Activated B cell treated with CpG ODN at 0.5 μM for 24 hours (primary cell): ENCODE measurements around the gene IGLL1. TPM values are rescaled to one million over a fixed set of nuclear protein-coding genes. Genes with fewer than 3 reads are reported as not detected.
"Not testable (repeated sequence)": the region's sequence is repeated elsewhere in the genome, so short reads cannot be mapped to it uniquely, and the experiment has no call there.

ENCODE experiments used
- ATAC-seq: fragments of 200-7000 bp; cut with Tn5 transposase; one replicate; pipeline ENCODE4 v1.10.0; 2021; ENCODE audit warnings: low read depth, mild to moderate bottlenecking, moderate library complexity
- CTCF ChIA-PET: fragments of 350-600 bp; sonication (Branson Sonifier 250); formaldehyde crosslinking; loops from one replicate; lab custom pipeline; 2021; ENCODE audit warnings: antibody characterized with exemption; lab: Charles Lee
- POLR2A ChIA-PET: fragments of 350-600 bp; sonication (Branson Sonifier 250); formaldehyde crosslinking; loops from one replicate; lab custom pipeline; 2021; ENCODE audit warnings: antibody characterized with exemption; lab: Charles Lee
- DNase-seq: peaks from one replicate; pipeline ENCODE4 v3.0.0; 2022
- H3K27ac Mint-ChIP-seq: one replicate; pipeline ENCODE4 v1.8.0; 2020; ENCODE audit warnings: mixed read lengths
- H3K27me3 Mint-ChIP-seq: one replicate; pipeline ENCODE4 v1.8.0; 2021; ENCODE audit warnings: mixed read lengths
- H3K36me3 Mint-ChIP-seq: one replicate; pipeline ENCODE4 v1.8.0; 2021; ENCODE audit warnings: low read depth, mixed read lengths
- H3K4me1 Mint-ChIP-seq: one replicate; pipeline ENCODE4 v1.8.0; 2021; ENCODE audit warnings: mixed read lengths
- H3K4me3 Mint-ChIP-seq: one replicate; pipeline ENCODE4 v1.8.0; 2020; ENCODE audit warnings: mild to moderate bottlenecking, mixed read lengths
- H3K9me3 Mint-ChIP-seq: one replicate; pipeline ENCODE4 v1.8.0; 2020; ENCODE audit warnings: mixed read lengths
- CTCF ChIP-seq: fragments of 200-600 bp; IDR thresholded peaks from one replicate; pipeline ENCODE4 v1.8.0; 2022; ENCODE audit warnings: antibody characterized with exemption, mild to moderate bottlenecking
- intact Hi-C: fragments of 100-400 bp; cut with micrococcal nuclease; formaldehyde crosslinking; loops from one replicate; pipeline ENCODE4 v1.15.1; 2024
- total RNA-seq: library from RNA; stranded (reverse); gene quantifications from 2 replicates; pipeline ENCODE4 v1.2.3, GENCODE V29; 2022

The IGLL1 gene
- total RNA-seq, 1 donor from 2014 or later = not detected

GRCh38 chr22:23547818-23548500 lies 32.1 kb downstream of the IGLL1 start:
- ChIA-PET CTCF (no interaction called here), POLR2A (no interaction called here)
- H3K36me3 Mint-ChIP-seq = no peaks in the 10 kb centered on the region
- H3K27ac Mint-ChIP-seq = no peak overlapping the region
- H3K4me1 Mint-ChIP-seq = no peaks in the 10 kb centered on the region
- no peak for TF ChIP-seq CTCF
- DNase-seq (no peak), ATAC-seq (no peak)
- H3K4me3 Mint-ChIP-seq = no peak overlapping the region
- H3K9me3 Mint-ChIP-seq = peaks cover 3% of the 10 kb centered on the region
- H3K27me3 Mint-ChIP-seq = no peaks in the 10 kb centered on the region
- intact Hi-C loops = no loop called here

GRCh38 chr22:23547382-23547781 lies 32.7 kb downstream of the IGLL1 start:
- H3K4me3 Mint-ChIP-seq, H3K36me3 Mint-ChIP-seq, ATAC-seq, POLR2A ChIA-PET, H3K4me1 Mint-ChIP-seq, CTCF ChIA-PET, DNase-seq, H3K9me3 Mint-ChIP-seq, intact Hi-C loops, H3K27me3 Mint-ChIP-seq, H3K27ac Mint-ChIP-seq: not testable (repeated sequence)

- TF ChIP-seq CTCF = no peak
- DNase-seq (no peak), ATAC-seq (no peak)
- ChIA-PET POLR2A (no interaction called here), CTCF (interaction anchor here (2.6 kb wide), 1 partner anchor 46 kb away, joined by 9 read pairs; no protein-coding TSS in a partner anchor)
- intact Hi-C loops = loop anchor here (5.0 kb wide), 1 partner anchor 222 kb away; the partner anchor contains the start of gene CHCHD10
- Mint-ChIP-seq H3K4me1 (no peaks in the 10 kb centered on the region), H3K4me3 (no peak overlapping the region), H3K27ac (no peak overlapping the region), H3K9me3 (peaks cover 3% of the 10 kb centered on the region), H3K27me3 (no peaks in the 10 kb centered on the region), H3K36me3 (no peaks in the 10 kb centered on the region)
Observed at GRCh38 chr22:23544852-23545251, 35.2 kb downstream of the IGLL1 start.

GRCh38 chr22:23543506-23544000 lies 36.5 kb downstream of the IGLL1 start:
- H3K4me1 Mint-ChIP-seq, H3K4me3 Mint-ChIP-seq, H3K9me3 Mint-ChIP-seq, POLR2A ChIA-PET, ATAC-seq, H3K27ac Mint-ChIP-seq, H3K27me3 Mint-ChIP-seq, H3K36me3 Mint-ChIP-seq, DNase-seq: not testable (repeated sequence)
- intact Hi-C loops = loop anchor here (5.0 kb wide), 1 partner anchor 224 kb away; the partner anchor contains the start of gene CHCHD10
- CTCF ChIA-PET = interaction anchor here (2.6 kb wide), 1 partner anchor 48 kb away, joined by 9 read pairs; no protein-coding TSS in a partner anchor

GRCh38 chr22:23542933-23543332 lies 37.2 kb downstream of the IGLL1 start:
- intact Hi-C loops = loop anchor here (5.0 kb wide), 1 partner anchor 224 kb away; the partner anchor contains the start of gene CHCHD10
- POLR2A ChIA-PET = no interaction called here
- no peak for DNase-seq
- H3K36me3 Mint-ChIP-seq = no peaks in the 10 kb centered on the region
- no peak for TF ChIP-seq CTCF
- H3K27ac Mint-ChIP-seq = no peak overlapping the region
- CTCF ChIA-PET = interaction anchor here (2.6 kb wide), 1 partner anchor 48 kb away, joined by 9 read pairs; no protein-coding TSS in a partner anchor
- H3K4me1 Mint-ChIP-seq = peaks cover 9% of the 10 kb centered on the region
- no peaks in the 10 kb centered on the region for H3K27me3 Mint-ChIP-seq
- peaks cover 3% of the 10 kb centered on the region for H3K9me3 Mint-ChIP-seq
- H3K4me3 Mint-ChIP-seq = no peak overlapping the region
- no peak for ATAC-seq

- H3K27ac Mint-ChIP-seq, POLR2A ChIA-PET, H3K9me3 Mint-ChIP-seq, DNase-seq, H3K4me1 Mint-ChIP-seq, H3K4me3 Mint-ChIP-seq, CTCF ChIA-PET, ATAC-seq, H3K36me3 Mint-ChIP-seq, H3K27me3 Mint-ChIP-seq: not testable (repeated sequence)
- intact Hi-C loops = loop anchor here (5.0 kb wide), 1 partner anchor 225 kb away; the partner anchor contains the start of gene CHCHD10
Observed at GRCh38 chr22:23542391-23542790, 37.7 kb downstream of the IGLL1 start.

- DNase-seq, H3K4me3 Mint-ChIP-seq, ATAC-seq, H3K36me3 Mint-ChIP-seq, H3K27me3 Mint-ChIP-seq, H3K9me3 Mint-ChIP-seq, POLR2A ChIA-PET, H3K27ac Mint-ChIP-seq, H3K4me1 Mint-ChIP-seq: not testable (repeated sequence)
- intact Hi-C loops = loop anchor here (1.0 to 5.0 kb wide), 2 partner anchors 49 to 225 kb away; partner anchors contain the start of gene CHCHD10
- CTCF ChIA-PET = interaction anchor here (1.2 kb wide), 2 partner anchors 48 to 308 kb away, joined by 3 read pairs; no protein-coding TSS in a partner anchor
Observed at GRCh38 chr22:23541849-23542281, 38.2 kb downstream of the IGLL1 start.

- H3K27ac Mint-ChIP-seq, H3K36me3 Mint-ChIP-seq, POLR2A ChIA-PET, ATAC-seq, DNase-seq, H3K27me3 Mint-ChIP-seq, H3K9me3 Mint-ChIP-seq, H3K4me3 Mint-ChIP-seq: not testable (repeated sequence)
- CTCF ChIA-PET = interaction anchor here (0.6 to 1.2 kb wide), 4 partner anchors 49 to 309 kb away, joined by 3 to 5 read pairs (median 3); no protein-coding TSS in a partner anchor
- intact Hi-C loops = loop anchor here (1.0 to 5.0 kb wide), 2 partner anchors 50 to 226 kb away; partner anchors contain the start of gene CHCHD10
- H3K4me1 Mint-ChIP-seq = peaks cover 19% of the 10 kb centered on the region
Observed at GRCh38 chr22:23540837-23541236, 39.3 kb downstream of the IGLL1 start.

- H3K36me3 Mint-ChIP-seq, H3K9me3 Mint-ChIP-seq, ATAC-seq, POLR2A ChIA-PET, H3K27ac Mint-ChIP-seq, DNase-seq, H3K27me3 Mint-ChIP-seq, H3K4me3 Mint-ChIP-seq: not testable (repeated sequence)
- H3K4me1 Mint-ChIP-seq = peaks cover 24% of the 10 kb centered on the region
- intact Hi-C loops = loop anchor here (1.0 to 5.0 kb wide), 6 partner anchors 18 to 361 kb away; partner anchors contain the start of gene CHCHD10
- CTCF ChIA-PET = interaction anchor here (1.1 to 1.6 kb wide), 3 partner anchors 51 to 312 kb away, joined by 4 to 7 read pairs (median 5); no protein-coding TSS in a partner anchor
Observed at GRCh38 chr22:23539839-23540198, 40.3 kb downstream of the IGLL1 start.
